ENCODE measurements around the gene VPS51.

VPS51 gene

GRCh38 chr11:65119670-65119995, 23.6 kb downstream of the VPS51 start:
- DNase-seq (ENCODE audit: low spot score): peak; percentile 6

GRCh38 chr11:65120831-65121230, 24.8 kb downstream of the VPS51 start:
- no peak for DNase-seq (ENCODE audit: low spot score)

- no peak for DNase-seq (ENCODE audit: low spot score)
Observed at GRCh38 chr11:65121447-65121864, 25.4 kb downstream of the VPS51 start.

- DNase-seq (ENCODE audit: low spot score): peak; percentile 95
Observed at GRCh38 chr11:65121865-65122696, 26.1 kb downstream of the VPS51 start, which contains the start of the genes FAU and MRPL49. TSS of gene FAU (minus strand) at chr11:65122134. CDS start at chr11:65121813, 321 bp downstream. TSS of gene MRPL49 (plus strand) at chr11:65122321. CDS start at chr11:65122347, 26 bp downstream.

- DNase-seq (ENCODE audit: low spot score): no peak
Observed at GRCh38 chr11:65124480-65125196, 28.6 kb downstream of the VPS51 start.

- DNase-seq (ENCODE audit: low spot score): no peak
Observed at GRCh38 chr11:65125197-65126056, 29.4 kb downstream of the VPS51 start.

- no peak for DNase-seq (ENCODE audit: low spot score)
Observed at GRCh38 chr11:65126624-65127274, 30.7 kb downstream of the VPS51 start.

- no peak for DNase-seq (ENCODE audit: low spot score)
Observed at GRCh38 chr11:65127473-65128181, 31.6 kb downstream of the VPS51 start.

- peak; percentile 53 for DNase-seq (ENCODE audit: low spot score)
Observed at GRCh38 chr11:65128182-65129145, 32.5 kb downstream of the VPS51 start.

GRCh38 chr11:65129649-65130441, 33.8 kb downstream of the VPS51 start:
- no peak for DNase-seq (ENCODE audit: low spot score)

- DNase-seq (ENCODE audit: low spot score): no peak
Observed at GRCh38 chr11:65130631-65131416, 34.8 kb downstream of the VPS51 start.

GRCh38 chr11:65131417-65131776, 35.4 kb downstream of the VPS51 start:
- DNase-seq (ENCODE audit: low spot score): no peak

GRCh38 chr11:65131895-65132237, 35.9 kb downstream of the VPS51 start:
- no peak for DNase-seq (ENCODE audit: low spot score)

GRCh38 chr11:65132238-65132987, 36.4 kb downstream of the VPS51 start:
- DNase-seq (ENCODE audit: low spot score): no peak

- DNase-seq (ENCODE audit: low spot score): no peak
Observed at GRCh38 chr11:65132988-65133700, 37.1 kb downstream of the VPS51 start.

- DNase-seq (ENCODE audit: low spot score): no peak
Observed at GRCh38 chr11:65133724-65134123, 37.7 kb downstream of the VPS51 start.

All from left forelimb (tissue), 1 donor.